HUES48 (cell line): Measurements from ENCODE around the gene GRID1.
A peak's percentile ranks its signal among the peaks of the same experiment; 100 is the strongest.
"Not testable (repeated sequence)": the region's sequence is repeated elsewhere in the genome, so short reads cannot be mapped to it uniquely, and the experiment has no call there.

ENCODE experiments used
- H3K27ac ChIP-seq: one replicate; pipeline ENCODE4 v1.7.0; 2013; ENCODE audit warnings: low read depth, low read length, inconsistent platforms
- H3K27me3 ChIP-seq: 2 replicates; pipeline ENCODE4 v1.6.1; 2013; ENCODE audit warnings: mild to moderate bottlenecking, low read length; ENCODE audit not compliant: control insufficient read depth, insufficient read depth
- H3K36me3 ChIP-seq: 2 replicates; pipeline ENCODE4 v1.6.1; 2013; ENCODE audit warnings: low read length; ENCODE audit not compliant: control insufficient read depth, insufficient read depth
- H3K4me1 ChIP-seq: 2 replicates; pipeline ENCODE4 v1.6.1; 2013; ENCODE audit warnings: mild to moderate bottlenecking, low read length; ENCODE audit not compliant: control insufficient read depth, insufficient read depth
- H3K4me3 ChIP-seq: 2 replicates; pipeline ENCODE4 v1.5.1; 2013; ENCODE audit warnings: mild to moderate bottlenecking, low read depth, low read length
- H3K9ac ChIP-seq: 2 replicates; pipeline ENCODE4 v1.6.1; 2013; ENCODE audit warnings: mild to moderate bottlenecking, low read depth, low read length, moderate library complexity
- H3K9me3 ChIP-seq: 2 replicates; pipeline ENCODE4 v1.6.1; 2013; ENCODE audit warnings: low read length; ENCODE audit not compliant: control insufficient read depth, insufficient read depth

The GRID1 gene

GRCh38 chr10:86390337-86391120 lies 23.9 kb upstream of the GRID1 start:
- peaks cover 33% of the 10 kb centered on the region for H3K27me3 ChIP-seq
- H3K4me3 ChIP-seq, result peak overlapping the region; percentile 69
- H3K9me3 ChIP-seq, result no peaks in the 10 kb centered on the region
- H3K36me3 ChIP-seq, result no peaks in the 10 kb centered on the region
- no peak overlapping the region for H3K9ac ChIP-seq
- H3K4me1 ChIP-seq, result peaks cover 10% of the 10 kb centered on the region; the same call in 1 of the 2 replicates
- no peak overlapping the region for H3K27ac ChIP-seq

GRCh38 chr10:86389441-86390193 lies 23.0 kb upstream of the GRID1 start:
- Histone ChIP-seq H3K27me3 (peaks cover 33% of the 10 kb centered on the region), H3K36me3 (no peaks in the 10 kb centered on the region), H3K4me3 (peak overlapping the region; percentile 69), H3K4me1 (peaks cover 10% of the 10 kb centered on the region; the same call in 1 of the 2 replicates), H3K27ac (no peak overlapping the region), H3K9ac (no peak overlapping the region), H3K9me3 (no peaks in the 10 kb centered on the region)

GRCh38 chr10:86389109-86389440 lies 22.5 kb upstream of the GRID1 start:
- not testable (repeated sequence) for H3K9ac ChIP-seq, H3K27ac ChIP-seq, H3K36me3 ChIP-seq, H3K9me3 ChIP-seq
- H3K27me3 ChIP-seq, result peaks cover 33% of the 10 kb centered on the region
- H3K4me1 ChIP-seq, result peaks cover 10% of the 10 kb centered on the region; the same call in 1 of the 2 replicates
- H3K4me3 ChIP-seq, result peak overlapping the region; percentile 69

GRCh38 chr10:86388119-86388704 lies 21.6 kb upstream of the GRID1 start:
- Histone ChIP-seq H3K36me3 (no peaks in the 10 kb centered on the region), H3K27ac (no peak overlapping the region), H3K9me3 (no peaks in the 10 kb centered on the region), H3K9ac (no peak overlapping the region), H3K27me3 (peaks cover 33% of the 10 kb centered on the region), H3K4me3 (no peak overlapping the region), H3K4me1 (peaks cover 10% of the 10 kb centered on the region; the same call in 1 of the 2 replicates)

GRCh38 chr10:86387178-86387794 lies 20.7 kb upstream of the GRID1 start:
- Histone ChIP-seq H3K27ac (no peak overlapping the region), H3K9ac (no peak overlapping the region), H3K4me3 (no peak overlapping the region), H3K27me3 (peaks cover 33% of the 10 kb centered on the region), H3K4me1 (peaks cover 10% of the 10 kb centered on the region; the same call in 1 of the 2 replicates), H3K9me3 (no peaks in the 10 kb centered on the region), H3K36me3 (no peaks in the 10 kb centered on the region)

GRCh38 chr10:86385806-86386205 lies 19.2 kb upstream of the GRID1 start:
- Histone ChIP-seq H3K27ac (no peak overlapping the region), H3K27me3 (peaks cover 23% of the 10 kb centered on the region), H3K36me3 (no peaks in the 10 kb centered on the region), H3K4me1 (peaks cover 10% of the 10 kb centered on the region; the same call in 1 of the 2 replicates), H3K4me3 (no peak overlapping the region), H3K9me3 (no peaks in the 10 kb centered on the region), H3K9ac (no peak overlapping the region)

GRCh38 chr10:86377797-86378146 lies 11.2 kb upstream of the GRID1 start:
- Histone ChIP-seq H3K27ac (no peak overlapping the region), H3K36me3 (no peaks in the 10 kb centered on the region), H3K9ac (no peak overlapping the region), H3K27me3 (peaks cover 28% of the 10 kb centered on the region), H3K4me1 (no peaks in the 10 kb centered on the region), H3K4me3 (no peak overlapping the region), H3K9me3 (no peaks in the 10 kb centered on the region)

- Histone ChIP-seq H3K9ac (no peak overlapping the region), H3K9me3 (no peaks in the 10 kb centered on the region), H3K4me1 (no peaks in the 10 kb centered on the region), H3K27ac (no peak overlapping the region), H3K36me3 (no peaks in the 10 kb centered on the region), H3K27me3 (peaks cover 35% of the 10 kb centered on the region), H3K4me3 (peak overlapping the region; percentile 44; the same call in 1 of the 2 replicates)
These were observed 10.5 kb upstream of the GRID1 start for GRCh38 chr10:86376852-86377796.

- Histone ChIP-seq H3K9me3 (no peaks in the 10 kb centered on the region), H3K4me1 (no peaks in the 10 kb centered on the region), H3K27ac (no peak overlapping the region), H3K9ac (no peak overlapping the region), H3K27me3 (peaks cover 41% of the 10 kb centered on the region), H3K4me3 (no peak overlapping the region), H3K36me3 (no peaks in the 10 kb centered on the region)
These were observed 9.8 kb upstream of the GRID1 start for GRCh38 chr10:86376403-86376802.

- Histone ChIP-seq H3K4me3 (no peak overlapping the region), H3K9ac (no peak overlapping the region), H3K27ac (no peak overlapping the region), H3K27me3 (peaks cover 53% of the 10 kb centered on the region), H3K9me3 (no peaks in the 10 kb centered on the region), H3K4me1 (no peaks in the 10 kb centered on the region), H3K36me3 (no peaks in the 10 kb centered on the region)
These were observed 8.6 kb upstream of the GRID1 start for GRCh38 chr10:86375204-86375603.
